ENCODE data around the gene PKD1.

- TF ChIP-seq, protein P1, sequence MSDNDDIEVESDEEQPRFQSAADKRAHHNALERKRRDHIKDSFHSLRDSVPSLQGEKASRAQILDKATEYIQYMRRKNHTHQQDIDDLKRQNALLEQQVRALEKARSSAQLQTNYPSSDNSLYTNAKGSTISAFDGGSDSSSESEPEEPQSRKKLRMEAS (IDR thresholded peaks at IDR 0.05; ENCODE audit: low read depth, low read length), result no peak
- TF ChIP-seq CTCF (IDR thresholded peaks at IDR 0.05; ENCODE audit: low read depth, low read length), result no peak
Measured at GRCh38 chr16:2177101-2177500, 41.4 kb upstream of the PKD1 start.

Data from NB4 (cell line).